ENCODE measurements around the gene LHX5.
"Not testable (repeated sequence)": the region's sequence is repeated elsewhere in the genome, so short reads cannot be mapped to it uniquely, and the experiment has no call there.

The LHX5 gene

DNA sequence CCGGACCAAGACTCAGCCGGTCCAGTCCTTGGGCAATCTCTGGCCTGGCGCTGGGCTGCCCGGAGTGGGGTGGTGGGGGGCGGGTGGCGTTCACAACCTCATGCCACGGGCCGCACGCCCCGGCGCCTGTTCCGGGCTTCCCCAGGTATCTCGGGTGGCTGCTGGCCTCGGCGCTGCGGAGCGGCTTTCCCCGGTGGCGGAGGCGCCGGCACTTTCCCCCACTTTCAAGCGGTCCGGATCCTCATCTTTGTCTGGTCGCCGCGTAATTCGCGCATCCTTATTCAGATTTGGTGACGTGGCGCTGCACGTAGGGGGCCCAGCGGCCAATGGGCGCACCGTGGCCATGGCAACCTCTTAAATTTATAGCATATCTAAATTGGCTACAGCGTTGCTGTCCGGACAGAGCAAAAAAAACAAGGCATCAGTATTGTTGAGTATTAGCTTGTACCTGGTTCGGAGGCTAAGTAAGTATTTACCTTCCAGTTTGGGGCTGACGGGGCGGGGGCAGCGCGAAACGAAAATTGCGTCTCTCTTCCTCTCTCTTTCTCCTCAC, at the start of gene LHX5:
TSS of gene LHX5 (minus strand) at position 253 of the 553 bp plus-strand sequence. CDS start 373 bp downstream, outside the sequence.
- no peak for DNase-seq

DNA sequence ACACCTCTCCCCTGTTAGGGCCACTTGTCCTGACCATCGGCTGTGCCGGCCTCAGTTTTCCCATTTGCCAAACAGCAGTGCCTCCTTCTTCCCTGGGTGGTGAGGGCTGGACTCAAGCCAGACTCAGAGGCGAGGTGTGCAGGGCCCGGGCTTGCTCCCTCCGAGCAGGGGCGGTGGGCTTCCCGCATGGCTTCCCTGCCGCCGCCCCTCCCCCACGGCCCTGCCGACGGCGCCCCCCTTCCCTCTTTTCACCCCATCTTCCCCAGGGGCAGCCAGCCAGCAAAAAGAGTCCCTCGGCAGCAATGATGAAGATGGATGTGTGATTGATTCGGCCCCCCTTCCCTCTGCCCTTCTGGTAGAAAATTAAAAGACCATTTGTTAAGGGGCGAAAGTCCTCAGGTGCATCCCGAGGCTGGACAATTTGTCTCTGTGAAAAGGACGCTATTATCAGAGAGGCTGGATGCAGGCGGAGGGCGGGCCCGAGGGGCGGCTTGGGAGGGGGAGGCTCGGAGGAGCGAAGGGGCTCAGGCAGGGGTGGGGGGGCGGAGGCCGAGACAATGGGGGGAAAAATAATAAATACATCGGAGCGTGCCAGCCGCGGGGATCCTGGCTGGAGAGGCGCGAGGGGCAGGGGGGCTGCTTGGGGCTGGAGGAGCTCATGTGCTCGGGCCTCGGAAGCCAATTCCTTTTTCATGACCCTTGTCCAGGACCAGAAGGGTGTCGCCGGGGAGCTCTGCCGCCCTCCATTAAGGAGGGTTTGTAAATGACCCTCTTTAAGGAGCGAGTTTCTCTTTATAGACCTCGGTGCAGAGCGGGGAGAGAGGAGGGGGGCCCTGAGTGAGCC, 48.0 kb upstream of the LHX5 start:
- DNase-seq, result no peak

DNA sequence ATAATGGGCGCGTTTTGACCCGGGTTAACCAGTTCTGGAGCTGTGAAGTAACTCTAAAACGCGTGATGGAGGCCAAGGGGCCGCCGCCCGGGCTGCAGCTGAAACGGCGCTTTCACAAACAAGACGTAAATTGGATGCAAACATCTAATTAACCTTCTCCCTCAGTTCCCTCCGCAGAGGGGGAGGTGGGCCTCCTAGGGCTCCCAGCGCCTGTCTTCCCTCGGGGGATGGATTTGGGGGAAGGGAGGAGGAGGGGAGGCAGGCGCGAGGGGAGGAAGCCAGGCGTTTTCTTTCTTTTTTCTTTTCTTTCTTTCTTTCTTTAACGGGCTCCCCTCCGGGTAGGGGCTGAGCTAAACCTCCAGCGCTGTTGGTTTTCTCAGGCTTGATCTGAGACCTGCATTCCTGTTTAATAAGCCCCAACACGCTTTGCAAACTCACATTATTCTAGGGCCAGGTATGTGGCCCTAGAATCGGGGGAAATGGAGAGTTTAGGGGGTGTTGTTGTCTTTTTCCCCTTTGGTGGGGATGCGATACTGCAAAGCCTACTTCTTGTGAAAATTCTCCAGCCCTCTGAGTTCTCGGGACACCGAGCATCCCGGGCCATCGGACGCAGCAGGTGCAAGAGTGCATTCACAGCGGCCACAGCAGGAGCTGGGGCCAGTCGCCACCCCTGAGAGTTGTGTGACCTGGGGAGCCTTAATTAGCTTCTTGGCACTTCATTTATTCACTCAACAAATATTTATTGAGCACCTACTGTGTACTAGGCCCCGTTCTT, 43.6 kb upstream of the LHX5 start:
- no peak for DNase-seq

DNA sequence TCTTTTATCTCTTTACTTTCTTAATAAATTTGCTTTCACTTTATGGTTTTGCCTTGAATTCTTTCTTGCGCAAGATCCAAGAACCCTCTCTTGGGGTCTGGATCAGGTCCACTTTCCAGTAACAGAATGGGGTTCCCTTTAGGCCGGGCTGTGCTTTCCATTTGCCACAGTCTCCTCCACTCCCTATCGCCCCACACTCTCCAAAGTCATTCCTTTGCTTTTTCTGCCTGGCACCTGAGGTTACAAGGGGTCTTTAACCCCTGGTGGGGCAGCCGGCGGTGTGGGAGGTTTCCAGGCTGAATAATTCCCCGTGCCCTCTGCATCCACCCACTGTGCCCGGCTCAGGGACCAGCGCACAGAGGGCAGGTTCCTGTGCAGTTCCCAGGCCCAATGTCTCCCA, 42.9 kb upstream of the LHX5 start:
- DNase-seq, result no peak

DNA sequence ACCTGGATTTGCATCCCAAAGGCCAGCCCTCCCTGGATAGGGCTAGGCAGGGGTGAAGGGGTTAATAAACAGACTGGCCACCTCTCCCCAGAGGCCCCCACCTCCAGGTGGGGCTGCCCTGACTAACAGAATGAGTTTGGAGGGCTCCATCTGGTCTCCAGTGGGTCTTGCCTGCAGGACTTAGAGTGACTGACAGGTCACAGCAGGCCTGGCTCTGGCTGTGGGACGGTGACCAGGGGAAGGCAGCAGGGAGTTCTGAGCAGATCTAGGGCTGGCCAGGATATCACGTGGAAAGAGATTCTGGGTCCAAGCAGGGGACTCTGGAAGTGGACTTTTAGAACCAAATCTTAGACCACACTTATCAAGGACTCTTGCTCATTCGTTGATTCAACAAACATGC, 40.9 kb upstream of the LHX5 start:
- no peak for DNase-seq

DNA sequence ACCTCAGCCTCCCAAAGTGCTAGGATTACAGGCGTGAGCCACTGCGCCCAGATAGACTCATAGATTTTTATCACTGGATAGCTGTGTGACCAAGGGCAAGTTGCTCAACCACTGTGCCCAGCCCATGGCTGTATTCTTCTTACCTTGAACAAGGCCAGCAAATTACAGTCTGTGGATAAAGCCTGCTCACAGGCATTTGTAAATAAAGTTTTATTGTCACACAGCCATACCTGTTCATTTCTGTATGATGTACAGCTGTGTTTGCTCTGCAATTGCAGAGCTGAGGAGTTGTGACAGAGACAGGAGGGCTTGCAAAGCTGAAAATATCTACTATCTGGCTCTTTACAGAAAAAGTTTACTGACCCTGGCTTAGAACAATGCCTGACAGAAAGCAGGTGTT, 35.2 kb upstream of the LHX5 start:
- no peak for DNase-seq

DNA sequence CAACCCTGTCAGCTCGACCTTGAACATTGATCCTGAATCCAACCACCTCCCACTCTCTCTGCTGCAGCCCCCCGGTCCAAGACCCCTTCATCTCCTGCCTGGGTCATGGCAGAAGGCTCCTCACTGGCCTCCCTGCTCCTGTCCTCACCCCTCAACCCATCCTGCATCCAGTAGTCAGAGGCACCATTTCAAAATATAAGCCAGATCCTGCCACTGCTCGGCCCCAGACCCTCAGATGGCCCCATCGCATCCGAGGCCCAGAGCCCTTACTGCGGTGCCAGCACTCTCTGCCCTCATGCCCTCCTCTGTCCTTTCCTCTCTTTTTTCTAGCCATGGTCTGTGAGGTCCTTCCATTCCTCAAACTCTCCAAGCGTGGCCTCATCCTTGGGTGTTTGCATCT, 34.3 kb upstream of the LHX5 start:
- DNase-seq, result no peak

DNA sequence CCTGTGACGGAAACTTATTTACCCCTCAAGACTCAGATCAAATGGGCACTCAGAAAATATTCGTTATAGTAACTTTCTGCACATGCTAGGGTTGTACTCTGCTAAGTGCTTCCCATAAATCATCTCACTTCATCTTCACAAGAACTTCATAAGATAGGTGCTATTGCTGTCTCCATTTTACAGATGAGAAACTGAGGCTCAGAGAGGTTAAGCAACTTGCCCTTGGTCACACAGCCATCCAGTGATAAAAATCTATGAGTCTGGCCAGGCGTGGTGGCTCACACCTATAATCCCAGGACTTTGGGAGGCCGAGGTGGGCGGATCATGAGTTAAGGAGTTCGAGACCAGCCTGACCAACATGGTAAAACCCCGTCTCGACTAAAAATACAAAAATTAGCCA, 33.2 kb upstream of the LHX5 start:
- DNase-seq, result no peak

DNA sequence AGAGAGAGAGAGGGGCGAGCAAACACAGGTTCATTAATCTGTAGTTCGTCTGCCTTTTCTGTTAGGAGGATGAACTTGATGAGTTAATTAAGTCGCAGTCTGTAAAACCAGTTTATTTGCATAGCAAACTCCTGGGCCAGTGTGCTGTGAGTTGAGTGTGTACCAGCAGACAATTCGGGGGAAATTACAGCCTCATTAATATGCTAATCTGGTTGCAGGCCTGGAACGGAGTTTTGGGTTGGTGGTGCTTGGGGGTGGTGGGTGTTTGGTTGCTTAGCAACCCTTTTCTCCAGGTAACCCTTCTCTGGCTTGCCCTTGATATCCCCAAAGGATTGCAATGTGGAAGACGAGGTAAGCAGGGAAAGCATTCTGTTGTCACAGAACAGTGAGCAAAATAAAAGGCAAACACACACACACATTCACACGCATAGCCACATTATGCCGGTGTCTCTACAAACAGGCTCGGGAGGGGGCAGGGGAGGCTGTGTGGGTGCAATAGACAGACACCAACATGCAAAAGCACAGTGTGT, 29.2 kb upstream of the LHX5 start:
- DNase-seq, result no peak

DNA sequence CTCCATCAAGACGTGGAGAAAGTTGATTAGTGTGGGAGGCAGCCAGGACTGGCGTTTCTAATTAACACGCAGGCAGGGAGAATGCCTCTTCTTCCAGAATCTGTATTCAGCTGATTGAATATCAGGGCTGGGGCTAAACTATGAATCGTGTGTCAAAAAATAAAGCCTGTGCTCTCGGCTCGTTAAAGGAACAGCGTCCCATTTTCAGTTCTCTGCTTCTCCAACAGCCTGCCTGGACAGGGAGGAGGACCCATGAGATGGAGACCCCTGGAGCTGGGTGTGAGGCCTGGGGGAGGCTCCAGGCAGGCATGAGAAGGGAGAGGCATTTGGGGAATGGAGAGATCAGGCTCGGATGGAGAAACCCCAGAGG, 28.6 kb upstream of the LHX5 start:
- no peak for DNase-seq

DNA sequence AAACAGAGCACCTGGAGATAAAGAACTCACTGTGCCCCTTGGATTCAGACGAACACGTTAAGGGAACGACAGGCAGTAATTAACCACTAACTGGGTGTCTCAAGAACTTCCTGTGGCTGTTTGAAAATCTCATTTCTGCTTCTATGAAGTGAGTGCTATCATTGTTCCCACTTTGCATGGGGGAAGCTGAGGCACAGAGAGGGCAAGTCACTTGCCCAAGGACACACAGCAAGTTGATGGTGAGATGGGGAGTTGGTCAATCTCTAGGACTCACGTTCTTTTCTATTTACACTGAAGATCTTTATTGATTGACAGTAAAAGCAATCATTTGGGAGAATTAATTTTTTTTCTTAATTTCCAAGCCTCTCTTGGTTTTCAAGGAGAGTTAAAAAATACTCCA, 26.8 kb upstream of the LHX5 start:
- no peak for DNase-seq

DNA sequence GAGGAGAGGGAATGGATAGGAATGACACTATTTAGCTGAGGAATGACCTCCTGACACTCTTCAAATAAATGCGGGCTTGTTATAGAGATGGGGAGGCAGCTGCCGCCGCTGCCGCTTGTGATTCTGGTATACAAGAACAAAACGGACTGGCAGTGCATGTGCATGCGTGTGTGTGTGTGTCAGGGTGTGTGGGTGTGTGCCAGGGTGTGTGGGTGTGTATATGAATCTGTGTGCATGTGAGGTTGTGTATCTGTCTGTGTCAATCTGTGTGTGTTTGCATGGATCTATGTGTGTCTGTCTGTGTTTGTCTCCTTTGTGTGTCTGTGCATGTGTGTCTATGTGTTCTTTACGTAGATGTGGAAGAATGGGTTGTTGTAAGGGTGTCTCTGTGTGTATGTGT, 26.0 kb upstream of the LHX5 start:
- DNase-seq, result no peak

DNA sequence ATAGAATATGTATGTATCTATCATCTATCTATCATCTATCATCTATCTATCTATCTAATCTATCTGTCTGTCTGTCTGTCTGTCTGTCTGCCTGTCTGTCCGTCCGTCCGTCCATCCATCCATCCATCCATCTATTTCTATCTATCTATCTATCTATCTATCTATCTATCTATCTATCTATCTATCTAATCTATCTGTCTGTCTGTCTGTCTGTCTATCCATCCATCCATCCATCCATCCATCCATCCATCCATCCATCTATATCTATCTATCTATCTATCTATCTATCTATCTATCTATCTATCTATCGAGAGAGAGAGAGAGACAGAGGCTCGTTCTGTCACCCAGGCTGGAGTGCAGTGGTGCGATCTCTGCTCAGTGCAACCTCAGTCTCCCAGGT, 24.3 kb upstream of the LHX5 start:
- not testable (repeated sequence) for DNase-seq

DNA sequence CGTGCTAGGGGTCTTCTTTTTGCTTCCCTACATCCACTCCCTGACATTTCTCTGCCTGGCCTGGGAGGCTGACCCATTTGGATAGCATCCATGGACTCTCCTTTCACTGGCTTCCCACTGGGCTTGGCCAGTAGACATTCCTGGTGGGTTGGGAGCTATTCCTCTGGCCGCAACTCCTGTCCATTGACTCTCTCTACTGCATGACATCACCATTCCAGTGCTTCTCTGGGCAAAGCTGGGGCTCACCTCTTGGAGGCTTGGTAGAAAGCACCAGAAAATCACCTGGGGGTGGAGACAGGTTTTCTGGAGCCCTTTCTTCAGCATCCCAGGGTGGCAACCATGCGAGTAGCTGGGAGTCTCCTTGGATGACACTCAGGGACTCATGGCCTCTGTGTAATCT, 16.7 kb upstream of the LHX5 start:
- DNase-seq, result no peak

DNA sequence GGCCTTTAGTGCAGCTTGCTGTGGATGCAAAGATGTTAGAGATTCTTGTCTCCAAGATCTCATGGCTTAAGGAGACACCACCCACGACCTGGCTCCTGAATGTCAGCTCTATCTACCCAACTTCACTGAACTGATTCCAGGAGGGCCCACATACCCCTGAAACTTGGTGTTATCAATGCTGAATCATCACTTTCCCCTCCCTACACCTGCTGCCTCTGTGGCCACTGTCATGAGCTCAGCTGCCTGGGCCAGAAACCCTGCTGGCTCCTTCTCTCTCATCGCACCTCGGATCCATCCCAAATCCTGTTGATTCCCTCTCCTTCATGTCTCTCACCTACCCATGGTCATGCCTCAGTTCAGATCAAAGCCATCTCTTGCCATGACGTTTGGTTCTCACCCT, 15.1 kb upstream of the LHX5 start:
- DNase-seq, result no peak

DNA sequence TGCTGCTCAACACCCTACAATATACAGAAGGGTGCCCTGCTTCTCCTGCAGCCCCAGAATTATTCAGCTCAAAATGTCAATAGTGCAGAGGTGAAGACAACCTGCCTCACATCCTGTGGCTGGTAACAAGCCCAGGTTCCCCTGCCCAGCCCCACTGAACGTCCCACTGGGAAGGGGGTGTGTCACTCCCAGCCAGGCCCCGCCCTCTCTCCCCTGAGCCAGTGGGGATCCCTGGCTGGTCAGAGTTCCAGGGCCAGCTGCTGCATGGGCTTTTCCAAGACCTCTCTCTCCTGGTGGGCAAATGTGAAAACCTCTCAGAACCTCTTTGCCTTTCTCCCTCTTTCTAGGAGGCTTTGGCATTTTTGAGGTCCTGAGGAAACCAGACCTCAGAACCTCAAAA, 13.7 kb upstream of the LHX5 start:
- DNase-seq, result no peak

DNA sequence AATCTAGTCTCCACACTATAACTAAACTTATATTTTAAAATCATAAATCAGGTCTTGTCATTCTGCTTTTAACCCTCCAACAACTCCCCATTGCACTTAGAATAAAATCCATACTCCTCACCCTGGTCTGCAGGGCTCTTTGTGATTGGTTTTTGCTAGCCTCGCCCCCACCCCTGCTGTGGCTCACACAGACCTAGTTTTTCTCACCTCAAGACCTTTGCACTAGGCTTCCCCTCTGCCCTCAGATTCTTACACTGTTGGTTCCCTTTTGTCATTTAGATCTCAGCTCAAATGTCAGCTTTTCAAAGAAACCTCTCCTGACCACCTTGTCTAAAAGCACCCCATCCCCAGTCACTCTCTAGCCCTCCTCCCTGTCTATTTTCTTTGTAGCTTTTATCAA, 10.7 kb upstream of the LHX5 start:
- no peak for DNase-seq

DNA sequence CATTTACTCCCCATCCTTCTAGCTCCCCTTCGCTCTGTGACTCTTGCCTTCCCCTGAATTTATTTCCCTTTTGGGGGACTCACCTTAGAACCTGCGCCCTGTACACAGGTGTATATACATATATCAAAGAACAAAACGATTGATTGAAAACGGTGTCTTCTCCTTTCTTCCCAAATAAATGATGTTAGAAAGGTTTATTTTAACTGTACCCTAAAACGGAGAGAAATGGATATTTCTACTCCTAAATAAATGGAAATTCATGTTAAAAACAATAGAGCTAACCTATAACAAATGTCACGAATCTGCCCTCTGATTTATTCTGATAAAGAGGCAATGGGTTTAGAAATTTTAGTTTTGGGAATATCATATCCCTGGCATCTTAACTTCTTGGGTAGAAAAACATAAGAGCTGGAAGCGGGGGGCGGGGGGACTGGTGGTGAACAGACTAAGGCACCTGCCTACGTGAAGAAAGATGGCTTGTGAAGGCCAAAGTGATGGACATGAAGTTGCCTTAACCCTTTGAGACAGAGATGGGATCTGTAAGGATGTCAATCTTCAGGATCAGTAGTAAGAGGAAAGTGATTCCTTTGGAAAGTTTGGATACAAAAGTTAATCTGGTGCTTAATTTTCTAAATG, 8.8 kb upstream of the LHX5 start:
- no peak for DNase-seq

DNA sequence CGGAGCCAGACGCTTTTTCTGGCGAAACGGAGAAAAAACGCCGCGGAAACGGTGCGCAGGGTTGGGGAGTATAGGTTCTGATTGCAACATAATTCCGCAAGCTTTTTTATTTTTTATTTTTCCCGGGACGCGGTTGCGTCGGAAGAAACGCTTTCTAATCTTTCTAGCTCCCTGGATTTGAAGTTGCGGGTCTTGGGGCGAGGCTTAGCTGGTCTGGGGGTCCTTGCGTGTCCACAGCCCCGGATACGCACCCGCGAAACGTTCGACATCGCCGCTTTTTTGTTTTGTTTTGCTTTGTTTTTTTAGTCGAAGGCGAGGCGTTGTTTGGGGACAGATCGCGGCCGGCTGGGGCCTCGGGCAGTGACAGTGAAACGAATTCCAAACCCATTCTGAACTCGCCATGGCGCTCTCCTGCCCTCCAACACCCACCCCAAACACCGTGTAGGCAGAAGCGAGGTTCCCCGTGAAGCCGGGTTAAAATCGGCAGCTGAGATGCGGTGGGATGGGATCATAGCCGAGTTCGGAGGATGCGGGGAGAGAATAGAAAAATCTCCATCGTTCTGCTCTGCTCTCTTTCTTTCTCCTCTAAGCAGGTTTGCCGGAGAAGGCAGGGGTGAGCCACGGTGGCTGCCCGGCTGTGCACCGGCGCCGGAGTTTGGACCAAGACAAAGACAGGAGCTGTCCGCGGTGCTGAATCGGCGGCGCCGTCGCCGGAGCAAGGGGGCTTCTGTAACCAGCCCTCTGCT, 8.1 kb upstream of the LHX5 start:
- no peak for DNase-seq

DNA sequence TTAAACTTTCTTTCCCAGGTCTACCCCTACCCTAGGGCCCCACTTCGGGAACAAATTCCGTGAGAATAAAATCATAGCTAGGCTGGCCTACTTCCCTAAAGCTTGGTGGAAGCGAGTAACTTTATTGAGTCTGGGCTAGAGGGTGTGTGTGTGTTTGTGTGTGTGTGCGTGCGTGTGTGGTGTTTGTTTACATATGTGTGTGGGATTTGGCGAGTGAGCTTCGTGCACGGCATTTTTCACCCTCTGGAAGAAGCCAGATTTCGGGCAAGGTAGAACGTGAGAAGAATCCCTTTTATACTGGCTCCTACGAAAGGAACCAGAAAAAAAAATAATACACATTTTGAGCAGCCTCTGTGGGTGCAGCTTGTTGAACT, 7.5 kb upstream of the LHX5 start:
- DNase-seq, result no peak

DNA sequence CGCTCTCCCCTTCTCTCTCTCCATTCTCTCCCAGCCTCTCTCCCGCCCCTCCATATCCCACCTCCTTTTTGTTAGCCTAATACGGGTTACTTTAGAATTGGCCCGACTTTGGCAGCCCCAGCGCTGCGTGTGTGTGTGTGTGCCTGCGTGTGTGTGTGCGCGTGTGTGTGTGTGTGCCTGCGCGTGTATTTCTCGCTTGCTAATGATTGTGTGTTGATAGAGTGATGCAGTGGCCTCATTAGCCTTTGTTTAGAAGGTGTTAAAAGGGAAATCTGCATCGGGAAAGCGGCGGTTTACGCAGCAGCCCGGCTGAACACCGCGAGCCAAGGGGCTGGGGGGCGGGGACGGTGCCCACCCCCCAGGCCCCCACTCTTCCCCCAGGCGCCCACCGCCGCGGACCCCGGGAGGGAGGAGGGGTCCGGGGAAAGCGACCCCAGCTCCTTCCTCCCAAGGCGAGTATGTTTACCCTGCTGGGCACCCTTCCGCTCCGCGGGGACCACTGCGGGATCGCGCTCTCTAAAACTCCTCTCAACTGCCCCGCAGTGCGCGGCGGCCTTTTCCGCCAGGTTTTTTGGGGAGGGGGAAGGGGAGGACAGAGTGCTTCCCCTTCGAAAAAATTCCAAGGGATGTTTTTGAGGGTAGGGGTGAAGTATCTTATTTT, 6.8 kb upstream of the LHX5 start:
- DNase-seq, result no peak

DNA sequence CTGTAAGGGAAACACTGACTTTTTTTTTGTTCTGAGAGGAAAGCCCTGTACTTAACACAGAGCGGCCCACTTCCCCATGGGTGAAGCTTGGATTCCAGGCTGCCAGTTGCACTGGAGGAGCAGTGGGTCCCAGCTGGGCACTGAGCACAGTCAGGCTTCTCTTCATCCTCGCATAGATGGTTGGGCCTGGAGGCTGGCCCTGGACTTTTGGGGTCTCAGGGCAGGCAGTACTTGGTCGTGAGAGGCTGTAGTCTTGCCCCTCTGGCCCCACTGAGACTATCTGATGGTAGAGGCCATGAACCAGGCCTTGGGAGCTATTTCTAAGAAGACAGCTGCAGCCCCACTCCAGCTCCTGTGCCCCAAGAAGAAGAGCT, 6.2 kb upstream of the LHX5 start:
- no peak for DNase-seq
